ENCODE measurements around the gene CYREN.

The CYREN gene

DNA sequence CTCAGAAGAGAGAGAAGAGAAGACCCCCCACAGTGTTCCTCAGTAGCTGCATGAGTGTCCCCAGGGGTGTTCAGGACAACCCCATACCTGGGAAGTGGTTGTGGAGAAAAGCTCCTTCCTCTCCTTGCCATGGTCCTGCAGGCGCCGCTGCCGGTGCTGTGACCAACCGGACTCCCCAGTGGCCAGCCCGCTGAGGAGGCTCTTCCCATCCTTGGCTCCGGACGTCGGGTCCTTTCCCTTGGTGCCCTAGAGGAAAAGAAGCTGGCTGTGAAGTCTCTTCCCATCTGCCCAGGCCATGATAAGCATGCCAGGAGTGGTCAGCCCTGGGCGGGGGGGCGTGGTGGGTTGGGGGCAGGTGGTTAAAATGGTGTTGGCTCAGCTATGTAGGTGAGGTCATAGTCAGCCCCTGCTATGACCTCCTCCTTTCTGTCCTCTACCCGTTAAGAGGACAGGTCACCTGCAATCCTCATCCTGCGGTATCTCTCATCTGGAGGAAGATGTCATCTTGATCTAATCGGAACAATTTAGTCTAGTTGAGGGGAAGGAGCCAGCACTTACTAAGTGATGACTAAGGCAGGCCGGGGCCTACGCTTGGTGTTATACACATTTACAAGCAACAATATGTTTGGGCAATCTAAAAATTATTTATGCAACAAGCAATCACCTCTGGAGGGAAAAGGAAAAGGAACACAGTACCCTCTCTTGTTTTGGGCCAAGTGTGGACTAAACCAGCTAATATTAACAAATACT, 27.6 kb upstream of the CYREN start:
- intact Hi-C loops (cut with DNase I): no loop called here
- no peak for DNase-seq

DNA sequence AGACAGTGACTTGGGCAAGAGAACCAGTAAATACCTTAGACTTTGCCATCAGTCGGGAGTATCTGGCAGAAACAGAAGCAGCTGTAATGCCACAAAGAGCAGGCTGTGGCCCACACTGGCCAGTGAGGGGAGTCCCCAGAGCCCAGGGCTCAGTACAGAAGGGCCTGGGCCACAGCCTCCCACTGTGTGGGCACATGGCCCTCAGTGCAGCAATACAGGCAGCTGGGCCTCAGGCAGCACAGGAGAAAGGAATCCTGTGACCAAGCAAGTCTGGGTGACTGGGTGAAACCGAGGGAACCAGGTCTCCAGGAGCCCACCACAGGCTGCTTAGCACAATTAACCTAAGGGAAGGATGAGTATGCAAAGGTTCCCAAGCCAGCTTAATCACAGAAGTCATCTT, 26.8 kb upstream of the CYREN start:
- intact Hi-C loops (cut with DNase I): no loop called here
- DNase-seq: no peak

DNA sequence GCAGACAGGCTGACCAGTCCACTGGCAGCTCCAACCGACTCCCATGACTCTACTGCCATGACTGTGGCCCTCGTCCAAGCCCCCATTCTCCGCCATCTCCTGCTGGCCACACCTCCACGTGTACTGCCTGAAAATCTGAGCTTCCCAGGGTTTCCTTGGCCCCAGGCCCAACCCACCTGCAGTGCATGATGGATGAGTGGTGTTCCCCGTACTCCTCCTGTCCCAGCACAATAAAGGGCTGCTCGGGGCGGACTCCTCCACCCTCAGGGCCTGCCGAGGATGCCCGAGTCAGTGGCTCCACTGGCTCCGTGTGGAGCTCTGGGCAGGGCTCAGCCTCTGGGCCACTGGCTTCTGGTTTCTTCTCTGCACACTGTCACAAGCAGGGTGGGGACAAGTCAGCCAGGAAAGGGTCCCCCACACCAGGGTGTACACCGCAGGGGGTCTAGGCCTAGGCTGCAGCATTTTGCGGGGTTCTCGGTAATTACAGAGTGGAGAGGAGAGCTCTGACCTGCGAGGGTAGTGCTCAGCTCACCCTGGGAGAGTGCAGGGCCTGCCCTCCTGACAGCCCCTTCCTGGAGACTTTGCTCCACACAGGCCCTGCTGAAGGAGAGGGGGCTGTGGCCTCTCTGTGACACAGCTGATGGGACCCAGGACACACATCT, 25.6 kb upstream of the CYREN start:
- DNase-seq: no peak
- intact Hi-C loops (cut with DNase I): no loop called here

DNA sequence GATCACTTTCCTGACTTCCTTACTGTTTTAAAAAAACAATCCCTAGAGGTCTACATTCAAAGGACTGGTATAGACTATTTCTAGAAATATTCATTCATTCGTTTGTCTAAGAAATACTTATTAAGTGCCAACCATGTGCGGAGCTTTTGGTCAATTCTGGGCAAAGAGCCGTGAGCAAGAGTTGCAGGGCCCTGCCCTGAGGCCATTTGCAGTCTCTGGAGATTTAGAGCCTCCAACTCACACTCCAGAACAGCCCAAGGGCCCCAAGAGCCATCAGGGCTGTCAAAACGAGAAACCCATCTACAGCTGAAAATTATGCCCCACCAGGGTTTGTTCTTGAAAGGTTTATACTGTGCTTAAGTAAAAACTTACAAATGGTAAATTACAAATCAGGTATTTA, 24.6 kb upstream of the CYREN start:
- DNase-seq: no peak
- intact Hi-C loops (cut with DNase I): no loop called here

DNA sequence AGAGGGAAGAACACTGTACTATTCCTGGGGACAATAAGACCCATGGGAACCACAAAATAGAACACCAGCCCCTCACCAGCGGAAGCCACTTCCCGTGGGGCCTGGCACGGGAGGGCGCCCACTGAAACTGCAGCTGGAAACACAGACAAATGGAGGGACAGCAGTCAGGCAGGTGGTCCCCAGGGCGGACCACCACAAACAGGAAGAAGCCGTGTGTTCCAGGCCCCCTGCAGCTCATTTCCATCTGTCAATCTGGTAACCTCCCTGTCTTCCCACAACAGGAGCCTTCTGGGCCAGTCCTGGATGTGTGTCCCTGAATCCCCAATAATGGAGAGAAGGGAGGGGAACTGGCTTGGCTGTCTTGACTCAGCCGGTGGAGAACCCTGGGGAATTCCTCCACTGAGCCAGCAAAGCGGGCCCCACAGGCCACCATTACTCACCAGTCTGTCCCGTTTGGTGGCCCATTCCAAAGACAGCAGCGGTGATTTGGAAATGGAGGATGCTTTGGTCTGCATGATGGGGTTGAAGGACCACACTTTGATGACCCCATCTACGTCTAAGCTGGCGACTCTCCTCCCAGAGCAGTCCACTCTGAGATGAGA, 24.1 kb upstream of the CYREN start:
- intact Hi-C loops (cut with DNase I): no loop called here
- peak in 1 of 10 donors; percentile 33 for DNase-seq

DNA sequence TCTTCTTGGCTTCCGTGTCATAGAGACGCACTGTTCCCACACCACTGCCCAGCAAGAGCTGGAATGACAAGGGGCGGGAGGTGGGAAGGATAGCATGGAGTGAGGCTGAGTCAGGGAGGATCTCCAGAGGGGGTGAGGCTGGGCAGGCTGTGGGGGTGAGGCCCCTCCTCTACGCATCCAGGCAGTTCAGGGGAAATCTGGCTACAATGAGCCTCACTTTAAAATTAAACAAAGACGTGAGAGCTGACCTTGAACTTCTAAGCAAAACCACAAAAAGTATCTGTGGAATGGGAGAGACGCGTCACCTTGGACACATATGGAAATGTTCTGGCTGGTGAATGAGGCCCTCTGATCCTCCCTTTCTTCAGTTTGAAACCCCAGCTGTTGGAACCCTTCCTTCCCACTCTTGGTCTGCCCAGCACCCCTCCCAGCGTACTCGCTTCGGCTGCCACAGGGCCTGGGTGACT, 23.1 kb upstream of the CYREN start:
- no peak for DNase-seq
- intact Hi-C loops (cut with DNase I): no loop called here

DNA sequence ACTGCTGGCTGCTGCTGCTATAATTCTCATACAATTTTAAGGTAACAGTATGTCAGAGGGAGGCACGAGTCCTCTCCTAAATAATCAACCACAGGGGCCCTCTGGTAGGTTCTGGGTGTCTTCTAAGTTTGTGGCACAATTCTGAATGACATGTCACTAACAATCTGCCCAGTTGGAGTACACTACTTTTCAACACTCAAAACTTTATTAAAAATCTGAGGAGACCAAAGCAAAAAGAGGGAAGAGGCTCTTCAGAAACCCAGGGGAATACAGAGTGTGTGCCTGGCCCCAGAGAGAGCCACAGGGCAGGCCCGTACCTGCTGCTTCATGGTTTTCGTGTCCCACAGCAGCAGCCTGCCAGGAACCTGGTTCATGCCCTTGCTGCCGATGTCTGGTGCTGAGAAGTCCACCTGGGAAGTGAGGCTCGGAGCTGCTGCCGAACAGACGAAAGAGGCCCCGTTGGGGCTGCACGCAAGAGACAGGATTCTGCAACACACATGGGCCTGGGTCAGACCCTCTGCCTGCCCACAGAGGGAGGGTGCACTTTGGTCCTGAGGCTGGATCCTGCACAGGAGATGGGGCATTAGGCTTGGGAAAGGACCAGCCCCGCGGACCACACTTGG, 22.5 kb upstream of the CYREN start:
- intact Hi-C loops (cut with DNase I): no loop called here
- DNase-seq: peak in 1 of 10 donors; percentile 35

DNA sequence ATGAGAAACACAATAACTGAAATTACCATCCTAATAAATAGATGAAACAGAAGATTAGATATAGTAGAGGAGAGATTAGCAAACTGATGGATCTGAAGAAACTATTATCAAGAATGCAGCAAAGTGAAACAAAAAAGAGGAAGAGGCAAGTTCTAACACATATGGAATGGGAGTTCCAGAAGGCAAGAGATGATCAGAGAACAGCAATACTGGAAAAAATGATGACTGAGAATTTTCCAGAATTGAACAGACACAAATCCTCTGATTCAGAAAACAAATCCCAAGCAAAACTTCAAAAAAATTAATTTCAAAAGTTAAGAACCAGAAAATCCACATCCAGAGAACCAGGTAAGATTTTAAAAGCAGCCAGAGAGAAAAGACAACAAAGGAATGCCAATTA, 20.2 kb upstream of the CYREN start:
- no peak for DNase-seq
- intact Hi-C loops (cut with DNase I): no loop called here

DNA sequence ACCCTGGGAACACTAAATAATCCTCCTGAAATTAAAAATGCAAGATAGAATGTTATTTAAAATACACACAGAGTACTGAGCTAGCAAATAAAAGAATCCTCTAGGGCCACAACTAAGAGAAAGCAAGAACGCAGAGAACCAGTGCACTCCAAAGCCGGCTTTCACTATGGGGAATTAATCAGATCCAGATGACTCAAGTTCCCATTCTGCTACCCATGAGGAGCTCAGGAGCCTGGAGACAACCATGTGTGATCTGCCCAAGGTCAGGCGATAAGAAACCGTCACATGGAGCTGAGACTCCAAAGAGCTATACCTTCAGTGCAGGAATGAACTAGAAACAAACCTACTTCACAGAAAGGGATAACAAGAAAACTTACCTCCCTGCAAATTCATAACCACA, 19.5 kb upstream of the CYREN start:
- peak in 1 of 10 donors; percentile 13 for DNase-seq
- intact Hi-C loops (cut with DNase I): no loop called here

DNA sequence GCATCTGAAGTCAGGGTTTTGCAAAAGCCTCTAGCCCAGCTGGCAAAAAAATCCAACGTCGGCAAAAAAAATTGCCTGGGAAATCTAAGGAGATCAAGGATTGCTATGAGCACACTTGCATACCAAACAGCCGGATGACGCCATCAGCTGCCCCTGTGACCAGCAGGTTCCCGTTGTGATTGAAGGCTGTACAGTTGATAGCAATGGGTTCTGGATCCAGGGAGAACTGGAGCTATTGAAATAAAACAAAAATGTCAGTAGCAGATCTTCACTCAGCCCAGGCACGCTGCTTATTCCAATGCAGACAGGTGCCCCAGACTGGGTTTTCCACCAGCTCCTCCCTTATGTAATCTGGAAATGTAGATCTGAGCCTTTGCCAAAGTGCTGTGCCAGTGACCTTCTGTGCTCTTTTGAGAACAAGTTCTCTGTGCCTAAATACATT, 18.7 kb upstream of the CYREN start:
- intact Hi-C loops (cut with DNase I): no loop called here

DNA sequence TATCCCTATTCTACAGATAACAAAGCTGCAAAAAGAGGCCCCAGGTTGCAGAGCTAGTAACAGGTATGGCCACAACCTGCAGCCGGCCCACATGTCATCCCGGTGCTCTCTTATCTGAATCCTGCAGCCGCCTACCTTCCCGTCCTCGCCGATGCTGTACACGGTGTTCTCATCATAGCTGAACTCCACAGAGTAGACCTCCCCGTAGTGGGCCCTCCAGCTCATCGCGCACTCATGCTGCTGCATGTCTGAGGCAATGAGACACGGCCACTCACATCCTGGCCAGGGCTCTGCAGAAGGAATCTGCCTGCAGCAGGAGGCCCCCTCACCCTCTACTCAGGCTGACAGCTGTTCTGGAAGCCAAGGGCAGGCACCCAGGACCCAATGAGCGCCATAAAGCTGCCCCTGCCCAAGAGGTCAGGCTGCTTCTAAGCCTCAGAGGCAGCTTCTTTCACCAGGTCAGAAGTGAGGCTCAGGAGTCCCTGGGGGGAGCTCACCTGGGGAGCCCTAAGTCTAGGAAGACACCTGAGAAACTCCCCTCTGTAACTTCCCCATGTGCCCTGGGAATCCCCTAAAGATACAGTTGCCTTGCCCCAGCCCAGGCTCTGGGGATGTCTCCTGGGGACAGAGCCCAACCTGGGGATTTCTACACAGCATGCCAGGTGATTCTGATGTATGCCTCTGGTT, 17.9 kb upstream of the CYREN start:
- intact Hi-C loops (cut with DNase I): no loop called here
- DNase-seq: peak in 1 of 10 donors; percentile 70

More for the DNA sequence above, 18.7 kb upstream of the CYREN start:
- peak in 1 of 10 donors; percentile 68 for DNase-seq

DNA sequence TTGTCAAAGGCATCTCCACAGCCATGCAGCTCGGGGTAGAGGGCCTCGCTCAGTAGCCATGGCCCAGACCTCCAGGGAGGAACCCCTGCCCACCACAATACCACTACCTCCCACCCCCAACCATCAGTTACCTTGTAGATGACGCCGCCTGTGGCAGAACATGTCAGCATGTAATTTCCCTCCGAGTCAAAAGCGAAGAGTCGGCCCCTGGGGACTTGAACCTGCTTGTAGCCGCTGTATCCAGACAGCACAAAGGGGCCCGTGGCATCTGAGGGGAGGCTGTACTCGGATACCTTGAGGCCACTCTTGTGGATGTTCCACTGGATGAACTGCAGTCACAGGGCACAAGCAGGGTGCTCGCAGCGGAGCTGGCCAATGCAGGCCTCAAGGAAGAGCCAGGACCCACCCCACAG, 16.3 kb upstream of the CYREN start:
- DNase-seq: peak in 1 of 10 donors; percentile 62
- intact Hi-C loops (cut with DNase I): no loop called here

DNA sequence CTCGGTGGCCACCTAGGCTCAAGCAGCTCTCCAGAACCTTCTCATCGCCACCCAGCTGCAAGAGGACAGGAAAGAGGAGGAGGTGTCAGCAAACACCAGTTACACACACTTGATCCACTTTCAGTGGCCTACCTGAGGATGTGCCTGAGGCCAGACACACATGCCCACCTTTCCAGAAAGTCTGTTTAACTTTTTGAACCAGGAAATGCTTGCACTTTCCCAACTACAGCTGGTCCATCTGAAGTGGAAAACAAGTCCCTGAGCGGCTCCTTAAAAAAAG, 15.7 kb upstream of the CYREN start:
- DNase-seq: no peak
- intact Hi-C loops (cut with DNase I): no loop called here

DNA sequence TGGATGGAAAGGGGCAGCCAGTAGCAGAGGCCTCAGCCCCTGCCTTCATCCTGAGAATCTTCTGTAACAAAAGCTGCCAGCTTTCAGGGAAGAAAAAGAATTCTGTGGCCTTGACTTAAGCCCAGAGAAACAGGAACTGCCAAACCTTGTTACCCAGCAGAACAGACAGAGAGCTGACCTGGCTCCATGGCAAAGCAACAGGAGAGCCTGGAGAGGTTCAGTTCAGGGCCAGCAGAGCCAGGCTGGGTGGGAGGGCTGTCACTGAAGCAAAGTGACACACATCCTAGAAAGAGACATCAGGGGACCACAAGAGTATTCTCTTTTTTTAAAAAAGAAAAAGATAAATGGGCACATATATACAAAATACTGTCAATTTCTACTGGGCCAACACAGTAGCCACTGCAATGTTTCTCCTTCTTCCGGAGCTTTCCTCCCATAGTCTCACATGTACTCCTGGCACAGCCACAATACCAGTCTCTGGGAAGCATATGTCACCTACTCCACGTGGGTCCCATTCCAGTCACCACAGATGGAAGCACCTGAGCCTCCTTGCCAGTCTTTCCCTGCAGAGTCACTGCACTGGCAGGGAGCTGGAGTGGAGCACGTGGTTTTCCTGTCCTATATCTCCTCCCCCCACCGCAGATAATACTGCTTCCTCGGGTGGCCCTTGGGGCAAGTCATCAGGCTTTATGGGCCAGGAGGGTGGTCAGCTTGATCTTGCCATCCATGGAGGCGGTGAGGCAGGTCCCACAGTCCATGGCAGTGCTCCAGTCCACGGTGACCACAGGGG, 15.2 kb upstream of the CYREN start:
- intact Hi-C loops (cut with DNase I): no loop called here
- peak in 1 of 10 donors; percentile 66 for DNase-seq

DNA sequence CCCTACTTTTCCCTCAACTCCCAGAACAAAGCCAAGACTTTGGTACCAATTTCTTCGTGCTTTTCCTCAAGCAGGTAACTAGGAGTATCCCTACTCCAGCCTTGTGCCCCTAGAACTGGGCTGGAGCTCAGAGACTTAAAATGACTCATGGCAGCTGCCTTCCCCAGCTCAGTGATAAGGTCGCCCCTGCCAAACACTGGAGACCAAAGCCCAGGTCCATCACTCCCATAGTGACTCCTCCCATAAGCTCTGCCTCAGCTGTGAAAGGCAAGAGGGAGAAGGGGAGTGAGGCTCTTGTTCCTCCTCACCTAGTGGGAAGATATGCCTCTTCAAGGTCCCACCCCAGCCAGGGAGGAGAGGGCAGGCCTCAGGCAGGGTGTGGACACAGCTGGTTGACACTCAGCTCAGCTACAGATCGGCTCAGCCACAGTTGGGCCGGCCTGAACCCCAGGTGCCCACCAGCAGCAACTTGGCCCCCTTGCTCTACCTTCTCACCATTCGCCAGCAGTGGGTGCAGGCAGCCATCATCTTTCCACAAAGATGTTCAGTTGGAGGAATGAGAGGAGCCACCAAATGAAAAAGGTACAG, 13.8 kb upstream of the CYREN start:
- intact Hi-C loops (cut with DNase I): no loop called here
- peak in 1 of 10 donors; percentile 70 for DNase-seq

DNA sequence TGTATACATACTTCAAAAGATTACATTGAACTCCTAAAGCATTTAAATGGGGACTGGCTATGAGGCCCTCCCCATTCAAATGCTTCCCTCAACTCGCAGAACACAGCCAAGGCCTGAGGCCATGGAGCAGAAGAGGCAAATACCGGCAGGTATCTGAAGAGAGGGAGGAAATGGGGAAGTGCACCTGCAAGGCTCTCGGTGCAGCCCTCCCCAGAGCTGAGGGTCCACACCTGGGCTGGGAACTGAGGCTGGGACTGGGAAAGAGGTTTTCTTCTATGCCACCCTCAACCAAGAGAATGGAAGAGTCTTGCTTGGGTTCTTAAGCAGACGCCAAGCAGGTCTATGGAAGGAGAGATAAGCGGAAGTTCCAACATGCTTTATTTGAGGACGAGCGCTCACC, 13.0 kb upstream of the CYREN start:
- peak in 1 of 10 donors; percentile 6 for DNase-seq
- intact Hi-C loops (cut with DNase I): no loop called here

DNA sequence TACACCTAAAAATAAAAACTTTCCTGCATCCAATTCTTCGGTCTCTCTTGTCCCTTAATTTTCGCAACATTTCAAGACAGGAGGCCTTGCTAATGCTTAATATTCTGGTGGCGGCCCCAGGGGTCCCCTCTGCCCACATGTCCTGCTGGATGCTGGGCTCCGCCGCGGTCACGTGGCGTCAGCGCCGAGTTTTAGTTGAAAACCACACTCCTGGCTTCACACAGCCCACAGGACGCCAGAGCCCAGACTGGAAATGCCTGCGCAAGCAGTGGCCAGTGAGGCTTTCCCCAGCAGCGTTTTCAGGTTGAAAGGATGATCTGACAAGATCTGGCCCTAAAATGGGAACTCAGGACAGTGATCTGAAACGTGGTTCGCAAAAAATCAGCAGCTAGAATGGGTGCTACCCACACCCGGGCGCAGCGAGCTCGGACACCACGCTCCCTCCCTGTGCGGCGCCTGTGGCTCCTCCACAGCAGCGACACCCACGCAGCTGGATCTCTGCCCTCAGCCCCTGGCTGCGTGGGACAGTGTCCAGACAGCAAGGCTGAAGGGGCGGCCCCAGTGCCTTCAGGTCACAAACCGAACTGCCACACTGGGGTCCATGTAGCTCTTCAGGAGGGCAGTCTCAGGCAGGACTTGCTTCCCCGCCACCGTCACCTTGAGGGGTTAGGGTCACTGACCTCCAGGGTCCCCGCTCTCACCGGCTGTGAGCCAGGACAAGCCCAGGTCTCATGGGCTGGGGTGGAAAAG, 11.6 kb upstream of the CYREN start:
- intact Hi-C loops (cut with DNase I): no loop called here

DNA sequence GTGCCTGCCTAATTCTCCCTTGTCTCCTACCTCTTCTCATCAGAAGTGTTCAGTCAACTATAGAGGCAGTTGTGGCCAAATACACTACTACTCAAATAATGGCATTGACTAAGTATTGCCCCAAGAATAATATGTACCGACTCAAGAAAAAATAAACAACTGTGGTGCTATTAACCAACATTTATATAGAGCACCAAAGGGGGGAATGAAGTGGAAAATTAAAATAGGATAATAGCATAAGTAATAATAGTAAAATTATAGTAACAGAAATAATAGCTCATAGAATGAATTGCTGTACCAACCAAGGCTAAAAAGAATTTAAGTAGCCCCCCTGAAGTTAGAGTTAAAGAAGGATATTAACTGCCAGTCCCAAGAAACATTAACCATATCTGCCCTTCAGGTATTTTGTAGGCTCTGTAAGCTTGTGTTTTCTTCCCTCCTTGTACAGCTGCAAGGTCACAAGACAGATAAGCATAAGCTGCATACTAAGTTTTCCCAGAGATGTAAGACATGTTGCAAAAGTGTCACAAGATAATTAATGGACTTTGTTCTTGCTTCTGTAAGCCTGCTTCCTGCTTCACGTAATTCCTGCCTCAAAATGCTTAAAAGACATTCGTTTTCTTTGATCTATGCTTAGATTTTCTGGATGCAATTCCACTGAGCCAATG, 10.9 kb upstream of the CYREN start:
- intact Hi-C loops (cut with DNase I): no loop called here
- no peak for DNase-seq

More for the DNA sequence above, 11.6 kb upstream of the CYREN start:
- peak in 1 of 10 donors; percentile 69 for DNase-seq

All from posterior cingulate gyrus (tissue), 11 donors.